HG03457 (cell line): Measurements from ENCODE around the gene TSPAN18.

Experiments
- ATAC-seq: cut with Tn5 transposase; IDR thresholded peaks from one replicate; pipeline ENCODE4 v1.9.1; 2021; ENCODE audit warnings: moderate number of reproducible peaks; ENCODE audit not compliant: unreplicated experiment

TSPAN18 gene

GRCh38 chr11:44880953-44881352, 154.2 kb downstream of the TSPAN18 start:
- no peak for ATAC-seq

DNA sequence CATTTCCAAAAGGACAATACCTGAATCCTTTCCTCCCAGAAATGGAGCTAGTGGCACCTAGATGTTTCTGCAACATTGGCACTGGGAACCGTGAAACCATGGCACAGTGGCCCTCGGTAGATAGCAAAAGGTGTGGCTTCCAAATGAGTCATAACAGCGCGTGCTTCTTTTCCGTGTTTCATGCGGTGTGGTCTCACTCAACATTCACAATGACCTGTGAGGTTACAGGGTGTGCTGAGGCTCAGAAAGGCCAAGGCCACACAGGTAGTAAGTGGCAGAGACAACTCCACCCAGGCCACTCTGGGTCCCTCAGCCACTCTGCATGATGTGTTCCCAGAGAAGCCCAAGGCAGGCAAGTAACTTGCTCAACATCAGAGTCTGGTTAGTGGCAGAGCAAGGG, 156.5 kb downstream of the TSPAN18 start:
- no peak for ATAC-seq

DNA sequence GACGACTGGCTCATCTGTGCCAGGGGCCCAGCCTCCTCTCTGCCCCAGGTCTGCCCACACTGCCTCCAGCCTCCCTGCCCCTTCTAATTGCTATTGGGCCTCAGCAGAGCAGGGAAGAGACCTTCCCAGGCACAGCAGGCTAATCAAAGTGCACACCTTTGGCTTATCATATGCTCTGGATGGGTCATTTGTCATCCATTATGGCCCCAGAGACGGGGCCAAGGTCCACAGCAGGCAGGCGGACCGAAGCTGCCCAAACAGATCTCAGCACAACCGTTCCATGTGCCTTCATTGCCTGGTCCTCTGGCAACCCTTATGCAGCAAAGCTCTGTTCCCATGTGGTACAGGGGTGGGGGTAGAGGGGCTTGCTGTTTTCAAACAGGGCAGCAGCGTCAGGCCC, 157.3 kb downstream of the TSPAN18 start:
- ATAC-seq = no peak

DNA sequence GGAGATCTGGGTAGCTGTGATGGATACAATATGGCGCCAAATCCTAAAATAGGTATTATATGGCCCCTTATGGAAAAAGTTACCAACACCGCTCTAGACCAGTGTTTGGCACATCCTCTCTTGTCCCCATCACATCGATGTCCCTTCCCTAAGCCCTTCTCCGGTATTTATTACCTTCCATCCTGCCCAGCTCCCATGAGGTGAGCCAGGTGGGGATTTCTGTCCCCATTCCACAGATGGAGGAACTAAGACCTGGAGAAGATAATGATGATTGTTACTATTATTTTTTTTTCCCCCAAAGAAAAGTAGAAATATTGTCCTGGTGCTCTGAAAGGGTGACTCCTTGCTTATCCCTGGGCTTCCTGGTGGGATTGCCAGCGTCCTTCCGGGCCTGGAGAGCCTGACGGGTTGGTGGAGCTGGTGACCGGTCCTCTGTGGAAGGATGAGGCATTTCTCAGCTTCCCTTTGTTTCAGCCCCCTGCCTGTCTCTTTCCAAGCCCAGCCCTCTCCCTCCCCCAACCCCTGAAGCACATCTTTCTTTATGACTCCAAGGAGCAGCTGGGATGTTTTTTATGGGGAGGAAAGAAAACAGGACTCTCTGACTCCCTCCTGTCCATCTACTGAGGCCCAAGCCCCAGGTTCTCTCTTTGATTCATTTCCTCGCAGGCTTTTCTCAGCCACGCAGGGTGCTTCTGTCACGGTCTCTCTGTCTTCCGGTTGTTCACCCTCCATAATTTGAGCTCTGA, 158.5 kb downstream of the TSPAN18 start:
- no peak for ATAC-seq

- ATAC-seq = no peak
Measured at GRCh38 chr11:44885919-44886789, 159.4 kb downstream of the TSPAN18 start.

- ATAC-seq = no peak
Measured at GRCh38 chr11:44886790-44887140, 160.0 kb downstream of the TSPAN18 start.

DNA sequence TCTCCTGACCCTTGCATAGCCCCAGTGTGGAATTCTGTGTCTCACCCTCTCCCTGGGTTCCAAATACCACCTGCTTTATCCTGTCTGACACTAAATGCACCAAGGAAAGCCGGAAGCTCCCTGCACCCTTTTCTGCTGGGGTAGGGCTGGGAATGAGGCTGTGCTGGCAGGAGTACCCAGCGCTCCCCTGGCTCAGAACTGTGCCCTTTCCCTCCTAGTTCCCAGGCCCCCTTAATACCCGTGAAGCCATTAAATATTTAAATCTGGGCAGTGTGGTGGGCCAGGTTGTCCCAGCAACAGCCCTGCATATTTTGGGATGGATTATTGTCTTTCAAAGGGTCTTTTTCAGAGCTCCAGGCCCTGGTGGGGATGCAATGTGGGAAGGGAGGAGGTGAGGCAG, 160.9 kb downstream of the TSPAN18 start:
- no peak for ATAC-seq

GRCh38 chr11:44889266-44889665, 162.5 kb downstream of the TSPAN18 start:
- no peak for ATAC-seq

- ATAC-seq = no peak
Measured at GRCh38 chr11:44892843-44893242, 166.1 kb downstream of the TSPAN18 start.

GRCh38 chr11:44893308-44893822, 166.6 kb downstream of the TSPAN18 start:
- ATAC-seq = no peak

DNA sequence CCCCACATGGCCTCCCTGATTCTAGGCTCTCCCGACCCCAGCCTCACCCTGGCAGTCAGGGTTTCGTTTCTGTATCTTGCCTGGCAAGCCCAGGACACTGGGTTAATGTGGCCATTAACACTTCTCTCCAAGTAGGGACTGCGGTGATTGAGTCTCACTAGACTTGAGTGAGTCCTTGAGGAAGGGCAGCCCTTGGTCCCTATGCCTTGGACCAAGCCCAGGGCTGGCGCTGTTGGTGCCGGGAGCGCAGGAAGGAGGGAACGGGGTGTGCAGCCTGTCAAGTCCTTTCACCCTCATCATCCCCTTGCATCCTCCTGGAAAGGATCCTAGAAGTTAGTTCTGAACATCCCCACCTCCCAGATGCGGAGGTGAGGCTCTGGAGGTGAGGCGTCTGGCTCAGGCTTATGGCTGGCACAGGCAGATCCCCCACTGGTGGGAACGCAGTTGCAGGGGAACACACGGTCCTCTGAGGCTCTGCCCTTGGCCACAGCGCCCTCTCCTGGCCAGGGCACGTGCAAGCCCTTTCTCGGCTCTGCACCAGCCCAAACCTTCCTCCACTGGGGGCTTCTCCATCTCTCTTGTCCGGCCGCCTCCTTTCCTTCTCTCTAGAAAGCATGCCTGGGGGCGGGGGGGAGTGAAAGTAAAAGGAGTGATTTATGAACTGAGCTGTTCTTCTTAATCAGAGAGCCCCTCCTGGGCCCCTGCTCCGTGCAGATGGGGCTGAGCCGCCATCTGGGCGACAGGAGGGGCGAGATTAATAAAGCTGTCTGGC, 167.3 kb downstream of the TSPAN18 start:
- ATAC-seq = no peak

DNA sequence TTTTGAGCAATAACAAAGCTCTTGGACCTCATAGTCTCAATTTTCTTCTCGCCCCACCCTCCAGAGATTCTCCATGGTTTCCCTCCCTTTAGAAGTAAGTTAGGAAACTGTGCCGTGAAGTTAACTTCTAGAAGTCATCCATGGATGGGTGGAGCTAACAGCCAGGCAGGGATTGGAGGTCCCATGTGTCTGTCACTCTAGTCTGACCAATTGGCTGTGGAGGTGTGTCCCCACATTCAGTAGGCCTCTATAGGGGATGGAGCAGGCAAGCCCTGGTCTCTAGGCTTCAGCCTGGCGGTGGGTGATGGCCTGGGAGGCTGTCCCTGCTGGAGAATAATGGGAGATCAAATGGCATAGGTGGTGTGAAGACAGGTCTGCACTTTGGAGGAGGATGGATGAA, 173.2 kb downstream of the TSPAN18 start:
- ATAC-seq = no peak

- no peak for ATAC-seq
Measured at GRCh38 chr11:44901120-44901633, 174.4 kb downstream of the TSPAN18 start.

DNA sequence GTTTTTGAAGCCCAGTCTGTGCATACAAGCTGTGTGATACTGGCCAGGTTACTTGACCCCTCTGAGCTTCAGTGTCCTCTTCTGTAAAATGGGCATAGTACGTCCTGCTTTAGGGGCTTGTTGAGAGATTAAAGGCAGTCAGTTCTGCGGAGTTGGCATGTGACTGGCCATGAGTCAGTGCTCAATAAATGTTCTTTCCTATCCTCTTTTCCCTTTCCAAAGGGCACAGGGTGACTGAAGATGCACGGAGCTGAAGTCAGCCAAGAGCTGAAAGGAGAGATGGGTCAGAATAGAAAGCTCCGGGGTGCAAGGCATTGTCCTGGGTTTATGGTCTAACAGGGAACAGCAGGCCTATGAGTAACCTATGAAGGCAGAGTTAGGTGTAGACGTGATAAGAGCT, 175.0 kb downstream of the TSPAN18 start:
- ATAC-seq = no peak

DNA sequence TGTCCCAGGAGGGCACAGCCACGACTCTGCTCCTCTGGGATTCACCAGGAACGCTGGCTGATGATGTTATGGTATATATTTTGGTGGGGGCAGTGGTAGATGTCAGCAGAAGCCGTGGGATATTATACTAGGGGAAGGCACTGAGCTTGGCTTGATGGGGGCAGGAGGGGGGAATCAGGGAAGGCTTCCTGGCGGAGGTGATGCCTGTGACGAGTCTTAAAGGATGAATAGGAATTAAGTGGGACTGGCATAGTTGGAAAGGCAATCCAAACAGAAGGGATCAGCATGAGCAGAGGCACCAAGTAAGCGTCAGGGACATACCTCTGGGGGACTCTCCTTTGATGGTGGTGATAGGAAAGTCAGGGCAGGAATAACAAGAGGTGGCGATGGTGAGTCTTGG, 176.3 kb downstream of the TSPAN18 start:
- ATAC-seq = no peak

DNA sequence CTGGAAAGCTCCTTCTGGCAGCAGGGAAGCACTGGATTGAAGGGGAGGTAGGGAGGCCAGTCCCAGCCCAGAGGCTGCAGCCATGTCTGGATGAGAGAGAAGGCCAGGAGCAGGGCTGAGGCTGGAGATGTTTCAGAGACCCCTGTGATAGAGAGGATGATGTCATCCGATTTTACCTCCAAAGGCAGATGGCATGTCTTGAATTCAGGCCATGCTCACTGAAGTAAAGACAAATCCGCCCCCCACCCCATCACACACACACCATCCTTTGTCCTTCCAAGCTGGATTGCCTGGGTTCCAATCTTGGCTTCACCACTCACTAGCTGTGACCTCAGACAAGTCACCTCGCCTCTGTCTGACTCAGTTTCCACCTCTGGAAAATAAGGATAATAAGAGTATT, 176.8 kb downstream of the TSPAN18 start:
- ATAC-seq = no peak

DNA sequence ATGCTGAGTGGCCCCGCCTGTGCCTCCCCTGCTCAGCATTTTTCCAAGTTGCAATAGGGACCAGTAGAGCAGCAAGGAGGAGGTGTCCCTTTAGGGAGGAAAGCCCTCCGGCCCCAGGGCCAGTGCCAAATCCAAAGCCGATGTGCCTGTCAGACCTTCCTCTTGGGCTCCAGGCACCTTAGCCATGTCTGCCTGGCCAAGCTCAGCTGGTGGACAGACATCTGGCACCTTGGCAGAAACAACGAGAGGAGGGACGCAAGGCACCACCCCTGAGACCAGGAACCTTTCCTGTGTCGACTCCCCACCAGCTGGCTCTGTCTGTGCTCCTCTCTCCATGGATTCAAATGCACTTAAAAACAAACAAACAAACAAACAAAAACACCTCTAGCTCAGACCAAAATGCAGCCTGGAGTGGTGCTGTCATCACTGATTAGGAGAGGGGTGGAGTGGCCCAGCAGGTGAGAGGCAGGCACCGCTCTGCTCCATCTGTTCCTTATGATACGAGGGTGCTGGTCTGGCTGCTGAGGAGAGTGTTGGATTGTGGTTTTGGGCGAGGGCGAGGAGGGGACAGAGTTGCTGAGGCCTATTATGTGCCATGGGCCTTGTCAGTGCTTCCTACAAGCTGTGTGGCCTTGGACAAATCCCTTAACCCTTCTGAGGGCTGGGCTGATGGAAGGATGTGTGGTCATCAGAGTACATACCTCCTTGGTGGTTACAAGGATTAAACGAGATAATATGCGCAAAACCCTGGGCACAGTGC, 177.7 kb downstream of the TSPAN18 start:
- ATAC-seq = no peak

DNA sequence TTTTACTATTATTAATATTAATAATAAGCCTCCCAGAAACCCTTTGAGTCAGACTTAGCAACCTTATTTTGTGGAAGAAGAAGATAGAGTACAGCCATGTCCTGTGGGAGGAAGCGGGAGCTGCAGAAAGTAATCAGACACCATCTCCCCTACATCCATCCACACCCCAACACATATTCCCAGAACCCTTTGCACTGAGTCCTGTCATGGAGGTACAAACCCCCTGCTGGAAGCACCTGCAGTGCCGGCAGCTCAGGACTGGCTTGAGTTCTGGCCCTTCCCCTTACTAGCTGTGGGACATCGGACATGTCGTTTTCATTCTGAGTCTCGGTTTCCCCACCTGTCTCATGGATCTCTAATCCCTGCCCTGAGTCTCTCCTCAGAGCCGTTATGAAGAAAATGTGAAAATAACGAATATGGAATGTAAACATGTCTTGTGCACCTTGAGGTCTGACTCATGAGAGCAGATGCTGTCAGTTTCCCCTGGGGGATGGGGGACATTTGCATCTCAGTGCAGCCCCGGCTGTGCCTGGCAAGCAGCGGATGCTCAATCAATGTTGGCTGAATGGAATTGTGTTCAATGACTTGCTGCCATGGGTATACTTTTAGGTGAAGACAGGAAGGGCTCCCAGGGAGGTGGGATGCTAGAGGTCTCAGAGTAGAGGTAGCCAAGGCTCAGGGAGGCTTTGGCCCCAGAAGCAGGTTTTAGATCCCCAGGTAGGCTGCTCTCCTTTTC, 178.5 kb downstream of the TSPAN18 start:
- no peak for ATAC-seq

DNA sequence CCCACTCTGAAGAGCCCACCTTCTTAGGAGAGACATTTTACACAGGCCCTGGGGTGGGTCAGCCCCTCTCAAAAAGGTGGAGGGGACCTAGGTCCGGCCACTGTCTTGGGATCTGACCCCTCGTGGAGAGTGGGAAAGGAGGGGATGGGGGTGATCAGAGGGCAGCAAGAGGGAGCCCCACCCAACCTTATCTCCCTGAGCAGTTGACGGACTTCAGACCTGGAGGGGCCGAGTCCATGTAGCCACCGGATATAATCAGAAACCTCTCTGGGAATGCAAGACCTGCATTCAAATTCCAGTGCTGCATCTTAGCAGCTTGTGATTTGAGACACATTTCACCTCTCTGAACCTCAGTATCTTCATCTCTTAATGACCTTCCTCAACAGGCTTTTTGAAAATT, 179.9 kb downstream of the TSPAN18 start:
- ATAC-seq = no peak

- ATAC-seq = no peak
Measured at GRCh38 chr11:44909557-44909956, 182.8 kb downstream of the TSPAN18 start.
